Measurements from ENCODE around the gene DNASE1L3.

DNA sequence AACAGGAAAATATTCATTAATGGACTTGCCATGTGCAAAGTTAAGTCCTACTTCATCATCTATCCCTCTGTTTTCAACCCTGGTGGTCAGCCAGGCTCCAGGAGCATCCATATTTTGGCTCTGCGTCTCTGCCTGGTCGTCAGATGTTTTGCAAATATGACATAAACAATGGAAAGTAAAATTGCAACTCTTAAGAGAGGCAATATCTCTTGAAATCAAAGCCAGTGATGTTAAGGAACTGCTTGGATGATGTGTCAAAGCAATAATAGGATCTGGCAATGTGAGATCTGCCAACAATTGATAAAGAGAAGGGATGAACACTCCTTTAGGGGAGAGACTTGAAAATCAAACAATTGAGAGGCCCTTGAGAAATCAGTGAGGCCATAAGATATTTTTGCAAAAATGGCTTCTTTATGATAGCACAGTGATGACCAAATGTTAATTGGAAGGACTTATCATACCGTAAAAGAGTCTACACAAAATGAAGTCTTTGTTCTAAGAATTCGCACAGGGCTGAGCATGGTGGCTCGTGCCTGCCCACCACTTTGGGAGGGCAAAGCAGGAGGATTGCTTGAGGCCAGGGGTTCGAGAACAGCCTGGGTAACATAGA lies 33.3 kb upstream of the DNASE1L3 start:
- no peak for TF ChIP-seq EZH2 (IDR thresholded peaks at IDR 0.05; ENCODE audit: insufficient read depth, poor library complexity, severe bottlenecking)
- no peak for TF ChIP-seq EZH2phosphoT487 (IDR thresholded peaks at IDR 0.05; ENCODE audit: insufficient read depth, low read depth)
